Neural progenitor cell (in vitro differentiated cells): ENCODE results near the gene ENPP6. TPM values are rescaled to one million over a fixed set of nuclear protein-coding genes. Genes with fewer than 3 reads are reported as not detected.

Experiments used
- DNase-seq: peaks from one replicate; pipeline ENCODE4 v3.0.0-alpha.2; 2016; ENCODE audit warnings: low spot score
- H2AFZ ChIP-seq: fragments of 200-600 bp; sonication (generic); replicated peaks from 2 replicates; pipeline ENCODE4 v1.6.1; 2016; ENCODE audit warnings: antibody characterized with exemption
- H3F3A ChIP-seq: fragments of 200-600 bp; sonication (generic); 2 replicates; pipeline ENCODE4 v1.6.1; 2016; ENCODE audit warnings: antibody characterized with exemption, low read depth
- H3K27ac ChIP-seq: fragments of 200-600 bp; sonication (generic); 2 replicates; pipeline ENCODE4 v1.5.1; 2016; ENCODE audit warnings: mild to moderate bottlenecking
- H3K27me3 ChIP-seq: fragments of 200-600 bp; sonication (generic); 2 replicates; pipeline ENCODE4 v1.6.1; 2016; ENCODE audit warnings: mild to moderate bottlenecking, moderate library complexity
- H3K36me3 ChIP-seq: fragments of 200-600 bp; sonication (generic); 2 replicates; pipeline ENCODE4 v1.5.1; 2016
- H3K4me1 ChIP-seq: fragments of 200-600 bp; sonication (generic); 2 replicates; pipeline ENCODE4 v1.6.1; 2016; ENCODE audit warnings: mixed run types
- H3K4me2 ChIP-seq: fragments of 200-600 bp; sonication (generic); 2 replicates; pipeline ENCODE4 v1.6.1; 2016
- H3K4me3 ChIP-seq: fragments of 200-600 bp; sonication (generic); 2 replicates; pipeline ENCODE4 v1.5.1; 2016
- H3K79me2 ChIP-seq: fragments of 200-600 bp; sonication (generic); 2 replicates; pipeline ENCODE4 v1.6.1; 2016; ENCODE audit warnings: low read depth
- H3K9ac ChIP-seq: fragments of 200-600 bp; sonication (generic); 2 replicates; pipeline ENCODE4 v1.6.1; 2016
- H3K9me3 ChIP-seq: fragments of 200-600 bp; sonication (generic); 2 replicates; pipeline ENCODE4 v1.5.1; 2016; ENCODE audit warnings: low read depth
- H4K20me1 ChIP-seq: fragments of 200-600 bp; sonication (generic); 2 replicates; pipeline ENCODE4 v1.6.1; 2016; ENCODE audit warnings: low read depth
- H3K27ac Mint-ChIP-seq: 3 replicates; pipeline ENCODE4 v1.8.0; 2021; ENCODE audit warnings: mixed read lengths
- H3K27me3 Mint-ChIP-seq: 2 replicates; pipeline ENCODE4 v1.8.0; 2022; ENCODE audit warnings: low read depth, mild to moderate bottlenecking, inconsistent platforms, moderate library complexity, mixed read lengths; ENCODE audit not compliant: insufficient read depth
- H3K36me3 Mint-ChIP-seq: 3 replicates; pipeline ENCODE4 v1.8.0; 2021; ENCODE audit warnings: mixed read lengths
- H3K4me1 Mint-ChIP-seq: 3 replicates; pipeline ENCODE4 v1.8.0; 2021; ENCODE audit warnings: mixed read lengths
- H3K4me3 Mint-ChIP-seq: 3 replicates; pipeline ENCODE4 v1.8.0; 2021; ENCODE audit warnings: mild to moderate bottlenecking, moderate library complexity, mixed read lengths
- H3K9me3 Mint-ChIP-seq: 3 replicates; pipeline ENCODE4 v1.8.0; 2020; ENCODE audit warnings: mixed read lengths
- EZH2 ChIP-seq: fragments of 200-600 bp; sonication (generic); IDR thresholded peaks from 2 replicates; pipeline ENCODE4 v1.6.1; 2017; ENCODE audit warnings: antibody characterized with exemption, mild to moderate bottlenecking, moderate library complexity
- EZH2phosphoT487 ChIP-seq: fragments of 200-600 bp; sonication (generic); IDR thresholded peaks from 2 replicates; pipeline ENCODE4 v1.6.1; 2017; ENCODE audit warnings: antibody characterized with exemption
- total RNA-seq: library from RNA; depleted of rRNA; stranded (reverse); fragments of >200 nt; gene quantifications from 2 replicates; pipeline ENCODE4 v1.2.3, GENCODE V29; 2015; ENCODE audit warnings: low replicate concordance
- TF ChIP-seq, protein P1 (sequence below): fragments of 200-600 bp; sonication (generic); IDR thresholded peaks from 2 replicates; pipeline ENCODE4 v1.5.1; 2017; ENCODE audit warnings: antibody characterized with exemption, mild to moderate bottlenecking

ENPP6 gene
- total RNA-seq, 1 donor from 2014 or later: not detected

DNA sequence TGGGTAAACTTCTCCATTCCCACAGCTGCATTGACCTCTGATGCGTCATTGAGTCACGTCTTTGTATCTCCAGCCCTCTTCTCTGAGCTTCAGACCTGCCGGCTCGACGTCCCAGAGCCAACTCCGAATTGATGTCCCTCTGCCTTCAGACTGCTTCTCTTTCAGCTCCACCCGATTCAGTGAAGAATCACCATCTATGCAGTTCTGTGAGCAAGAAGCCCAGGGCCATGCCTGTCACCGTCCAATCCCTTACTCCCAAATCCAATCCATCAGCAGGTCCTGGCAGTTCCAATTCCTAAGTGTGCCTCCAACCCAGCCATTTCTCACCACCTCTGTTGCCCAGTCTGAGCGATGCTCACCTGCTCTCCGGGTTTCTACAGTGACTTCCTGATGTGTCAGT is 70.7 kb downstream of the ENPP6 start:
- Histone ChIP-seq H2AFZ (no peak overlapping the region), H3K27me3 (no peaks in the 10 kb centered on the region), H3F3A (no peaks in the 10 kb centered on the region), H3K27ac (no peak overlapping the region), H3K9me3 (no peaks in the 10 kb centered on the region), H3K79me2 (no peaks in the 10 kb centered on the region), H4K20me1 (no peaks in the 10 kb centered on the region), H3K4me1 (no peaks in the 10 kb centered on the region), H3K4me3 (no peak overlapping the region), H3K36me3 (no peaks in the 10 kb centered on the region), H3K9ac (no peak overlapping the region), H3K4me2 (no peak overlapping the region)
- H3K4me3 Mint-ChIP-seq: no peak overlapping the region
- H3K27me3 Mint-ChIP-seq: peaks cover 4% of the 10 kb centered on the region
- DNase-seq: no peak
- peaks cover 14% of the 10 kb centered on the region for H3K4me1 Mint-ChIP-seq
- no peaks in the 10 kb centered on the region for H3K9me3 Mint-ChIP-seq
- no peak for TF ChIP-seq EZH2phosphoT487
- TF ChIP-seq, protein P1, sequence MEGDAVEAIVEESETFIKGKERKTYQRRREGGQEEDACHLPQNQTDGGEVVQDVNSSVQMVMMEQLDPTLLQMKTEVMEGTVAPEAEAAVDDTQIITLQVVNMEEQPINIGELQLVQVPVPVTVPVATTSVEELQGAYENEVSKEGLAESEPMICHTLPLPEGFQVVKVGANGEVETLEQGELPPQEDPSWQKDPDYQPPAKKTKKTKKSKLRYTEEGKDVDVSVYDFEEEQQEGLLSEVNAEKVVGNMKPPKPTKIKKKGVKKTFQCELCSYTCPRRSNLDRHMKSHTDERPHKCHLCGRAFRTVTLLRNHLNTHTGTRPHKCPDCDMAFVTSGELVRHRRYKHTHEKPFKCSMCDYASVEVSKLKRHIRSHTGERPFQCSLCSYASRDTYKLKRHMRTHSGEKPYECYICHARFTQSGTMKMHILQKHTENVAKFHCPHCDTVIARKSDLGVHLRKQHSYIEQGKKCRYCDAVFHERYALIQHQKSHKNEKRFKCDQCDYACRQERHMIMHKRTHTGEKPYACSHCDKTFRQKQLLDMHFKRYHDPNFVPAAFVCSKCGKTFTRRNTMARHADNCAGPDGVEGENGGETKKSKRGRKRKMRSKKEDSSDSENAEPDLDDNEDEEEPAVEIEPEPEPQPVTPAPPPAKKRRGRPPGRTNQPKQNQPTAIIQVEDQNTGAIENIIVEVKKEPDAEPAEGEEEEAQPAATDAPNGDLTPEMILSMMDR: no peak
- no peak for TF ChIP-seq EZH2
- peaks cover 2% of the 10 kb centered on the region for H3K36me3 Mint-ChIP-seq
- peak overlapping the region; percentile 22 for H3K27ac Mint-ChIP-seq

DNA sequence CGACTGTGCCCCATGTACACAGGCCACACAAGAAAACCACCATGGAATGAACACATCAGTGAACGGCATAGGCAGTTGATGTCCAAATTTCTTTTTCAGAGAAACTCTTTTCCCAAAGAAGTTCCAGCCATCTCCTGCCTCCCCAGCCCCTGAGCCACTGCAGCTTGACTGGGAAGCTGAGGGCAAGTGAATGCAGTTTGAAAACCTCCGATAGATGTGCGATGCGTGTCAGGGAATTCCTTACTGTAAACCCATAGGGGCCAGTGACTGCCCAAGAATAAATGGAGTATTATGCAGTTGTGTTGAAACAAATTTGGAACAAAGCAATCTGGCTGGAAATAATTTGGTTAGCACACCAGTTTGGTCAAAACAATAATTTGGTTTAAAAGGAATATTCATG is 72.1 kb downstream of the ENPP6 start:
- H3K36me3 ChIP-seq: no peaks in the 10 kb centered on the region

DNA sequence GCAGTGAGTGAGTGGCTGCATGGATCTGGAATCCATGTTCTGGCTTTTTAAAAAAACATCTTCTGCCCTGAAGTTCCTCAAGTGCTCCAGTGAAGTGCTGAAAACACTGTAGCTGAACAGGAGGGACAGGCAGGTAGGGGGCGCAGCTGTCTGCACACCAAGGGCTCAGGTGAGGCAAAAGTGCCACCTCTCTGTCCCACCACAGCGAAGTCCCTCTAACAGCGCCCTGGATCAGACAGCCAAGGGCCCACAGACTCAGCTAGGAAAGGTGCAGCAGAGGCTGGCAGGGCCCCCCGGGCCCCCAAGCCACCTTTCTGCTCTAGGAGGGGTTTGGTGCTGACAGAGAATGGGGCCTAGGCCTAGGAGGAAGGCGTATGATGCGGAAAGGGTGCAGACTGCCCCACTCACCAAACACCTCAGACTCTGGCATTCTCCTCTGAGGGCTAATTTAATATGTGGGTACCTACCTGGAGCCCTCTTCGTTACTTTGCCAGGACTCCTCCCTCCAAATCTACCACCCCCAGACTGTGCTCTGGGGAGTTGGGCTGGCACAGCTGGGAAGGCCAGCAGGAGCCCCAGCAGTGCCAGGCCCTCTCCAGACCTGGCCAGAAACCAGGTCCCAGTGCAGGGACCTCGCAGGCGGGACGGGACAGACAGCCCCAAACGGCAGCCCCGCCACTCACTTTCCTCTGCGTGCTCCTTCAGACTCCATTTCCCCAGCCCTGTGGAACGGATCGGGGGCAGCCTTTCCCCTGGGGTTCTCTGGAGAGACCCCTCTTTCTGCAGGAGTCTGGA is 73.7 kb downstream of the ENPP6 start:
- Mint-ChIP-seq H3K4me1 (peaks cover 14% of the 10 kb centered on the region), H3K4me3 (no peak overlapping the region), H3K36me3 (peaks cover 3% of the 10 kb centered on the region), H3K27ac (no peak overlapping the region), H3K27me3 (peaks cover 9% of the 10 kb centered on the region), H3K9me3 (peaks cover 8% of the 10 kb centered on the region)
- no peak overlapping the region for H2AFZ ChIP-seq
- H3K9ac ChIP-seq: no peak overlapping the region
- TF ChIP-seq, protein P1: peak; percentile 33
- TF ChIP-seq EZH2: no peak
- no peak for TF ChIP-seq EZH2phosphoT487
- H3F3A ChIP-seq: no peaks in the 10 kb centered on the region
- no peaks in the 10 kb centered on the region for H3K79me2 ChIP-seq
- no peaks in the 10 kb centered on the region for H3K27me3 ChIP-seq
- no peaks in the 10 kb centered on the region for H4K20me1 ChIP-seq
- no peak for DNase-seq
- no peaks in the 10 kb centered on the region for H3K9me3 ChIP-seq
- no peak overlapping the region for H3K4me3 ChIP-seq
- H3K4me1 ChIP-seq: no peaks in the 10 kb centered on the region
- H3K27ac ChIP-seq: no peak overlapping the region
- H3K4me2 ChIP-seq: no peak overlapping the region
- no peaks in the 10 kb centered on the region for H3K36me3 ChIP-seq

More for the DNA sequence above, 72.1 kb downstream of the ENPP6 start:
- Histone ChIP-seq H3K27me3 (no peaks in the 10 kb centered on the region), H4K20me1 (no peaks in the 10 kb centered on the region), H3K4me2 (no peak overlapping the region), H3K27ac (no peak overlapping the region), H3K79me2 (no peaks in the 10 kb centered on the region), H3K9me3 (no peaks in the 10 kb centered on the region), H3K9ac (no peak overlapping the region), H2AFZ (no peak overlapping the region), H3K4me3 (no peak overlapping the region), H3K4me1 (no peaks in the 10 kb centered on the region), H3F3A (no peaks in the 10 kb centered on the region)
- Mint-ChIP-seq H3K27me3 (peaks cover 9% of the 10 kb centered on the region), H3K9me3 (peaks cover 7% of the 10 kb centered on the region), H3K36me3 (peaks cover 2% of the 10 kb centered on the region), H3K4me1 (peaks cover 14% of the 10 kb centered on the region), H3K4me3 (no peak overlapping the region), H3K27ac (peak overlapping the region; percentile 6)
- DNase-seq: no peak
- TF ChIP-seq EZH2: no peak
- TF ChIP-seq, protein P1: no peak
